Colonic mucosa (tissue), 4 donors: ENCODE measurements around the gene HOXB6. TPM values are rescaled to one million over a fixed set of nuclear protein-coding genes. Genes with fewer than 3 reads are reported as not detected.

Experiments used
- DNase-seq: peaks from one replicate; pipeline ENCODE4 v3.0.0-alpha.2; 2020
- H3K27ac ChIP-seq: fragments of 200-600 bp; one replicate; pipeline ENCODE4 v1.8.0; 2021
- H3K27me3 ChIP-seq: fragments of 200-600 bp; one replicate; pipeline ENCODE4 v1.8.0; 2021
- H3K36me3 ChIP-seq: fragments of 200-600 bp; one replicate; pipeline ENCODE4 v1.8.0; 2021
- H3K4me1 ChIP-seq: fragments of 200-600 bp; one replicate; pipeline ENCODE4 v1.8.0; 2021; ENCODE audit warnings: mild to moderate bottlenecking
- H3K4me3 ChIP-seq: fragments of 200-600 bp; one replicate; pipeline ENCODE4 v1.8.0; 2021
- H3K9ac ChIP-seq, 2 donors: one replicate each; pipeline ENCODE4 v1.7.0; 2013; ENCODE audit warnings: control low read depth in 2 of 2, low read depth in 2 of 2, low read length in 2 of 2
- H3K9me3 ChIP-seq: fragments of 200-600 bp; one replicate; pipeline ENCODE4 v1.8.0; 2021
- CTCF ChIP-seq: fragments of 200-600 bp; IDR thresholded peaks from one replicate; pipeline ENCODE4 v1.8.0; 2022; ENCODE audit warnings: antibody characterized with exemption, mild to moderate bottlenecking
- intact Hi-C: fragments of 100-400 bp; cut with DNase I; formaldehyde crosslinking; loops from one replicate; pipeline ENCODE4 v1.14.1; 2022
- total RNA-seq, 2 donors: library from RNA; stranded (reverse); fragmentation: NEBNext Ultra II Directional in 1 of 2; extraction: Animal tissue kit (Norgen Biotek cat#: 25700) in 1 of 2; gene quantifications; one replicate each; pipeline ENCODE4 v1.2.1, GENCODE V29; 2021
- donor health status: healthy.
- donor health status: DM: no; HTN: no; CAD: no.
- donor health status: DM: no; HTN: no; CAD: no.

Gene HOXB6
- total RNA-seq, 2 donors from 2014 or later = 30.0 to 71.0 TPM

GRCh38 chr17:48637323-48638260 lies 32.8 kb upstream of the HOXB6 start:
- peak overlapping the region; percentile 10 for H3K4me3 ChIP-seq
- peak overlapping the region; percentile 37 for H3K27ac ChIP-seq
- H3K9me3 ChIP-seq = no peaks in the 10 kb centered on the region
- no peak for TF ChIP-seq CTCF
- peak; percentile 46 for DNase-seq
- peaks cover 27% of the 10 kb centered on the region for H3K27me3 ChIP-seq
- peak overlapping the region; percentile 54 to 87 for H3K9ac ChIP-seq
- intact Hi-C loops = no loop called here
- H3K36me3 ChIP-seq = no peaks in the 10 kb centered on the region
- peaks cover 8% of the 10 kb centered on the region for H3K4me1 ChIP-seq

GRCh38 chr17:48636177-48637018 lies 31.6 kb upstream of the HOXB6 start:
- H3K27ac ChIP-seq = peak overlapping the region; percentile 37
- H3K4me3 ChIP-seq = no peak overlapping the region
- intact Hi-C loops = no loop called here
- TF ChIP-seq CTCF = peak; percentile 56
- peaks cover 23% of the 10 kb centered on the region for H3K27me3 ChIP-seq
- H3K9me3 ChIP-seq = no peaks in the 10 kb centered on the region
- DNase-seq = peak; percentile 95
- peak overlapping the region; percentile 54 to 87 for H3K9ac ChIP-seq
- no peaks in the 10 kb centered on the region for H3K36me3 ChIP-seq
- H3K4me1 ChIP-seq = peaks cover 17% of the 10 kb centered on the region

- peak; percentile 87 for DNase-seq
- H3K9ac ChIP-seq = peak overlapping the region; percentile 30 to 76
- peak overlapping the region; percentile 86 for H3K27ac ChIP-seq
- TF ChIP-seq CTCF = no peak
- H3K36me3 ChIP-seq = no peaks in the 10 kb centered on the region
- H3K27me3 ChIP-seq = peaks cover 28% of the 10 kb centered on the region
- intact Hi-C loops = no loop called here
- no peak overlapping the region for H3K4me3 ChIP-seq
- H3K4me1 ChIP-seq = peaks cover 20% of the 10 kb centered on the region
- H3K9me3 ChIP-seq = no peaks in the 10 kb centered on the region
These were observed 29.9 kb upstream of the HOXB6 start for GRCh38 chr17:48634493-48635208.

GRCh38 chr17:48633266-48633677 lies 28.5 kb upstream of the HOXB6 start:
- peak overlapping the region; percentile 33 for H3K4me3 ChIP-seq
- no peaks in the 10 kb centered on the region for H3K9me3 ChIP-seq
- DNase-seq = peak; percentile 32
- peaks cover 34% of the 10 kb centered on the region for H3K27me3 ChIP-seq
- intact Hi-C loops = no loop called here
- H3K27ac ChIP-seq = peak overlapping the region; percentile 86
- no peaks in the 10 kb centered on the region for H3K36me3 ChIP-seq
- TF ChIP-seq CTCF = no peak
- H3K4me1 ChIP-seq = peaks cover 26% of the 10 kb centered on the region
- H3K9ac ChIP-seq = peak overlapping the region; percentile 71 to 76
